HepG2 (cell line): Measurements from ENCODE around the gene ADAM10. TPM values are rescaled to one million over a fixed set of nuclear protein-coding genes. Genes with fewer than 3 reads are reported as not detected.

ENCODE experiments used
- ATAC-seq: fragments of 200-7000 bp; cut with Tn5 transposase; 3 replicates; pipeline ENCODE4 v1.9.1; 2020; ENCODE audit warnings: mild to moderate bottlenecking, moderate library complexity
- BruUV-seq: library from RNA; stranded (reverse); fragments of 400-500 nt; replicated peaks from 2 replicates; lab custom pipeline; 2021; lab: Mats Ljungman, UMichigan
- CTCF ChIA-PET: fragments of 300-600 bp; formaldehyde crosslinking; extraction: SDS; loops from one replicate; lab custom pipeline; 2021; ENCODE audit warnings: low total read pairs, inconsistent platforms, low intra/inter-chr PET ratio; lab: Yijun Ruan, JAX
- POLR2A ChIA-PET: fragments of 350-600 bp; sonication (Branson Sonifier 250); formaldehyde crosslinking; loops from one replicate; lab custom pipeline; 2020; ENCODE audit warnings: antibody characterized with exemption, inconsistent platforms; lab: Yijun Ruan, JAX
- DNase-seq: peaks from one replicate; pipeline ENCODE4 v3.0.0-alpha.2; 2015; ENCODE audit warnings: low spot score
- FAIRE-seq: peaks from 3 replicates; lab custom pipeline; 2011; peaks lifted over from hg19 to GRCh38; lab: Jason Lieb, UNC
- H2AFZ ChIP-seq: one replicate; pipeline ENCODE4 v1.6.1; 2011; ENCODE audit warnings: low read length, inconsistent platforms
- H3K27ac ChIP-seq: fragments of 300-600 bp; 3 replicates; pipeline ENCODE4 v1.8.0; 2011; ENCODE audit warnings: mixed run types, mild to moderate bottlenecking, mixed read lengths, low read length, inconsistent platforms; ENCODE audit not compliant: insufficient read depth; ENCODE audit errors: extremely low read length
- H3K27me3 ChIP-seq, 2 experiments: fragments of 200-600 bp in 1 of 2; 2 replicates in 1 of 2; 3 replicates in 1 of 2; pipeline versions ENCODE4 v1.6.0 to v1.8.0; 2011; ENCODE audit warnings: low read length in 2 of 2, mild to moderate bottlenecking in 2 of 2, moderate library complexity in 2 of 2, inconsistent platforms in 1 of 2; ENCODE audit not compliant: insufficient read depth in 2 of 2, control insufficient read depth in 1 of 2
- H3K36me3 ChIP-seq, 2 experiments: fragments of 200-600 bp in 1 of 2; replicated peaks in 1 of 2; 2 replicates in 1 of 2; 3 replicates in 1 of 2; pipeline versions ENCODE4 v1.5.1 to v1.8.0; 2011; ENCODE audit warnings: low read length in 2 of 2, inconsistent platforms in 1 of 2; ENCODE audit not compliant: insufficient read depth in 2 of 2, control insufficient read depth in 1 of 2
- H3K4me1 ChIP-seq: 2 replicates; pipeline ENCODE4 v1.5.1; 2012; ENCODE audit warnings: low read length, inconsistent platforms; ENCODE audit not compliant: insufficient read depth
- H3K4me2 ChIP-seq: 2 replicates; pipeline ENCODE4 v1.6.0; 2011; ENCODE audit warnings: low read depth, low read length, inconsistent platforms
- H3K4me3 ChIP-seq, 3 experiments: fragments of 200-600 bp in 1 of 3; sonication (generic), shearing (Covaris generic) in 1 of 3; replicated peaks in 1 of 3; 2 replicates each; pipeline ENCODE4 v1.5.1; 2011 to 2016; ENCODE audit warnings: low read length in 3 of 3, inconsistent platforms in 2 of 3, low read depth in 2 of 3, mild to moderate bottlenecking in 2 of 3, control low read depth in 1 of 3, mixed read lengths in 1 of 3; ENCODE audit not compliant: insufficient read depth in 1 of 3
- H3K79me2 ChIP-seq: one replicate; pipeline ENCODE4 v1.6.1; 2011; ENCODE audit warnings: low read length, inconsistent platforms; ENCODE audit not compliant: insufficient read depth
- H3K9ac ChIP-seq: 2 replicates; pipeline ENCODE4 v1.6.0; 2011; ENCODE audit warnings: mild to moderate bottlenecking, low read depth, low read length, inconsistent platforms; ENCODE audit not compliant: insufficient read depth
- H3K9me3 ChIP-seq: 2 replicates; pipeline ENCODE4 v1.5.1; 2012; ENCODE audit warnings: mild to moderate bottlenecking, low read length
- H4K20me1 ChIP-seq: 2 replicates; pipeline ENCODE4 v1.6.0; 2011; ENCODE audit warnings: inconsistent platforms, mild to moderate bottlenecking, low read length, moderate library complexity; ENCODE audit not compliant: insufficient read depth
- CEBPZ ChIP-seq: IDR thresholded peaks from 2 replicates; pipeline ENCODE4 v1.6.1; 2012; ENCODE audit warnings: low read length, improper control_type of control experiment
- DNMT1 ChIP-seq: sonication (generic); formaldehyde crosslinking; IDR thresholded peaks from 2 replicates; pipeline ENCODE4 v1.5.1; 2020; ENCODE audit warnings: mild to moderate bottlenecking, missing genetic modification reagents
- ELK4 ChIP-seq: sonication (generic); formaldehyde crosslinking; IDR thresholded peaks from 2 replicates; pipeline ENCODE4 v1.9.0; 2021; ENCODE audit warnings: missing genetic modification reagents, borderline replicate concordance
- MTF2 ChIP-seq: sonication (generic); formaldehyde crosslinking; IDR thresholded peaks from 2 replicates; pipeline ENCODE4 v1.5.0; 2020; ENCODE audit warnings: missing genetic modification reagents, borderline replicate concordance
- NCOA2 ChIP-seq: sonication (generic); formaldehyde crosslinking; IDR thresholded peaks from 2 replicates; pipeline ENCODE4 v1.8.0; 2022; ENCODE audit warnings: inconsistent platforms
- PPARG ChIP-seq: conservative IDR thresholded peaks from 2 replicates; pipeline ENCODE4 v1.6.1; 2016; ENCODE audit warnings: missing biosample characterization, missing genetic modification reagents
- PREB ChIP-seq: sonication (generic); formaldehyde crosslinking; IDR thresholded peaks from 2 replicates; pipeline ENCODE4 v1.4.0; 2020; ENCODE audit warnings: missing genetic modification reagents
- ZBTB7A ChIP-seq: sonication (generic); formaldehyde crosslinking; IDR thresholded peaks from 2 replicates; pipeline ENCODE4 v1.8.0; 2022; ENCODE audit warnings: mild to moderate bottlenecking, missing genetic modification reagents
- ZNF10 ChIP-seq: sonication (generic); formaldehyde crosslinking; IDR thresholded peaks from 2 replicates; pipeline ENCODE4 v1.4.0; 2020; ENCODE audit warnings: mild to moderate bottlenecking, low read depth, missing genetic modification reagents, borderline replicate concordance
- ZNF724P ChIP-seq: sonication (generic); formaldehyde crosslinking; IDR thresholded peaks from 2 replicates; pipeline ENCODE4 v1.8.0; 2022; ENCODE audit warnings: missing genetic modification reagents, borderline replicate concordance
- ZNF792 ChIP-seq: IDR thresholded peaks from 2 replicates; pipeline ENCODE4 v1.6.1; 2016
- WGBS: methylation state at CpG from one replicate; pipeline ENCODE4 v1.1.6; 2017; ENCODE audit warnings: low lambda C conversion rate; 5-methylcytosine and 5-hydroxymethylcytosine counted together
- in situ Hi-C: cut with HindIII; loops from 2 replicates; pipeline ENCODE4 v1.10.0; 2017; ENCODE audit warnings: low pct_unique_long_range_greater_than_20kb; ENCODE audit not compliant: extremely low pct_ligation_motif_present
- intact Hi-C: fragments of 100-400 bp; cut with micrococcal nuclease; formaldehyde crosslinking; loops from one replicate; pipeline ENCODE4 v1.10.0; 2022; ENCODE audit not compliant: unreplicated experiment
- polyA plus RNA-seq, 8 experiments: library from polyadenylated mRNA; depleted of rRNA in 3 of 8; stranded (reverse) in 7 of 8; unstranded in 1 of 8; fragments of >200 nt; fragmentation: Illumina TruSeq in 4 of 8; extraction: Trizol in 4 of 8; gene quantifications; 2 replicates each; pipeline versions ENCODE4 v1.2.1 to v1.2.3, GENCODE V29; 2011 to 2016; ENCODE audit warnings: low read depth in 4 of 8, missing spikeins in 1 of 8, mixed read lengths in 1 of 8; ENCODE audit not compliant: insufficient read depth in 1 of 8
- total RNA-seq, 5 experiments: library from RNA; depleted of rRNA; stranded (reverse); fragments of >200 nt; fragmentation: Illumina TruSeq; extraction: Trizol; gene quantifications; 2 replicates each; pipeline ENCODE4 v1.2.3, GENCODE V29; 2016; ENCODE audit warnings: low read depth in 1 of 5

ADAM10 gene
- total and polyA plus RNA-seq, 2 of the 13 experiments (the other 11 are each of a cell fraction or from before 2014, with no cell fraction given): 92.7 to 125 TPM

GRCh38 chr15:58686286-58686685, 63.2 kb downstream of the ADAM10 start (continued):
- TF ChIP-seq DNMT1 (CRISPR knock-in tag) (no peak), PPARG (CRISPR knock-in tag) (no peak), CEBPZ (no peak)

DNA sequence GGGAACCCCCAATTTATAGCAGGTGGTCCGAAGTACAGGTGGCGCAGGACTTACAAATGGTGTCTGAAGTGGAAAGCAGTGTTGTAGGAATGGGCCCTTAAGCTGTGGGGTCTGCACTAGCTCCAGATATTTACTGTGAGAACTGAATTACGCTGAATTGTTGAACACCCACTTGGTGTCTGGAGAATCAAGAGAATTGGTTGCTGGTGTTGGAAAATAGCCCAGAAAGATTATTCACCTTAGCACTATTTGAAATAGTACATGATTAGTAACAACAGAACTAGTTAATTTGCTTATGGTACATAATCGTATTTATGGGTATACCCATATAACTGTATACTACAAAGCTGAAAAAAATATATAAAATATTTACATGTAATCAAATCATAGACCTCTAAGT, 64.8 kb downstream of the ADAM10 start:
- Histone ChIP-seq H3K4me1 (peaks cover 11% of the 10 kb centered on the region), H3K4me3 (no peak overlapping the region), H3K9me3 (no peaks in the 10 kb centered on the region), H3K36me3 (peaks cover 4 to 10% of the 10 kb centered on the region in 2 experiments; a peak in 4 of 5 replicates), H3K27ac (peak overlapping the region; percentile 34), H3K9ac (no peak overlapping the region), H2AFZ (no peak overlapping the region), H4K20me1 (0 out of 2 replicates have a peak, but pooled peaks cover 3% of the 10 kb centered on the region), H3K27me3 (no peaks in the 10 kb centered on the region), H3K79me2 (peaks cover 51% of the 10 kb centered on the region), H3K4me2 (peak overlapping the region; percentile 9; the same call in 1 of the 2 replicates)
- no TSS peak for BruUV-seq
- in situ Hi-C loops: no loop called here
- ChIA-PET CTCF (no interaction called here), POLR2A (interaction anchor here (1.0 kb wide), 1 partner anchor 86 kb away, joined by 6 read pairs; the partner anchor contains the start of gene MINDY2)
- ATAC-seq: no peak
- intact Hi-C loops: no loop called here
- WGBS: 97% methylated on average over 4 of the region's 4 CpGs
- no peak for DNase-seq
- FAIRE-seq: no peak
- TF ChIP-seq ELK4 (no peak), ZBTB7A (no peak), ZNF724P (CRISPR knock-in tag) (no peak), MTF2 (CRISPR knock-in tag) (no peak), ZNF10 (CRISPR knock-in tag) (no peak), NCOA2 (CRISPR knock-in tag) (no peak), PREB (no peak), ZNF792 (CRISPR knock-in tag) (no peak)
